Nephron (organoid): Measurements from ENCODE around the gene PPP4R4.

ENCODE experiments used
- H3K27ac Mint-ChIP-seq, 3 experiments: 2 replicates each; pipeline ENCODE4 v1.8.0; 2020; ENCODE audit warnings: mixed read lengths in 3 of 3, mild to moderate bottlenecking in 2 of 3, moderate library complexity in 1 of 3
- H3K27me3 Mint-ChIP-seq: 2 replicates; pipeline ENCODE4 v1.8.0; 2021; ENCODE audit warnings: low read depth, mild to moderate bottlenecking, moderate library complexity, mixed read lengths
- H3K36me3 Mint-ChIP-seq: 2 replicates; pipeline ENCODE4 v1.8.0; 2020; ENCODE audit warnings: low read depth, mixed read lengths
- H3K4me1 Mint-ChIP-seq: 2 replicates; pipeline ENCODE4 v1.8.0; 2020; ENCODE audit warnings: mixed read lengths
- H3K4me3 Mint-ChIP-seq, 3 experiments: 2 replicates each; pipeline ENCODE4 v1.8.0; 2020; ENCODE audit warnings: mild to moderate bottlenecking in 3 of 3, mixed read lengths in 3 of 3, moderate library complexity in 2 of 3
- H3K9me3 Mint-ChIP-seq: 2 replicates; pipeline ENCODE4 v1.8.0; 2020; ENCODE audit warnings: mixed read lengths
- TF ChIP-seq, protein P1 (sequence below), 3 experiments: fragments of 200-600 bp; sonication (generic); IDR thresholded peaks; one replicate each; pipeline ENCODE4 v1.5.0; 2021; ENCODE audit warnings: antibody characterized with exemption in 3 of 3; ENCODE audit not compliant: unreplicated experiment in 3 of 3

The PPP4R4 gene

DNA sequence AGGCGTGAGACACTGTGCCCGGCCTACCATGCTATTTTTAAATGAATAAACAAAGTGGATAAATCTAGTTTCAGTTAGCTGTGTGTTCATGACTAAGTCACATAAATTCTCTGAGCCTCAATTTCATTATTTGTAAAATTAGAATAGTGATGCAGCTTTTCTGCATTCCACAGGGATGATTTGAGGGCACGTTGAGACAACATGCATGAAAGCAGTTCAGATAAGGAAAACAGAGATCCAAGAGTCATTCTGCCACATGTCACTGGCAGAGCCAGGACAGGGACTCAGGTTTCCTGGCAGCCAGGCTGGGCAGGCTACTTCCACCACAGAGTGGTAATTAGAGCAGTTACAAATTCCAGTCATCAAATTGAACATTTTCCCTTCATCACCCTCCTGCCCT is 2.9 kb upstream of the PPP4R4 start:
- Mint-ChIP-seq H3K9me3 (no peaks in the 10 kb centered on the region), H3K4me3 (peak overlapping the region in 1 of 3 experiments; percentile 12), H3K27me3 (peaks cover 58% of the 10 kb centered on the region), H3K27ac (no peak overlapping the region), H3K4me1 (peaks cover 7% of the 10 kb centered on the region), H3K36me3 (no peaks in the 10 kb centered on the region)
- TF ChIP-seq, protein P1, sequence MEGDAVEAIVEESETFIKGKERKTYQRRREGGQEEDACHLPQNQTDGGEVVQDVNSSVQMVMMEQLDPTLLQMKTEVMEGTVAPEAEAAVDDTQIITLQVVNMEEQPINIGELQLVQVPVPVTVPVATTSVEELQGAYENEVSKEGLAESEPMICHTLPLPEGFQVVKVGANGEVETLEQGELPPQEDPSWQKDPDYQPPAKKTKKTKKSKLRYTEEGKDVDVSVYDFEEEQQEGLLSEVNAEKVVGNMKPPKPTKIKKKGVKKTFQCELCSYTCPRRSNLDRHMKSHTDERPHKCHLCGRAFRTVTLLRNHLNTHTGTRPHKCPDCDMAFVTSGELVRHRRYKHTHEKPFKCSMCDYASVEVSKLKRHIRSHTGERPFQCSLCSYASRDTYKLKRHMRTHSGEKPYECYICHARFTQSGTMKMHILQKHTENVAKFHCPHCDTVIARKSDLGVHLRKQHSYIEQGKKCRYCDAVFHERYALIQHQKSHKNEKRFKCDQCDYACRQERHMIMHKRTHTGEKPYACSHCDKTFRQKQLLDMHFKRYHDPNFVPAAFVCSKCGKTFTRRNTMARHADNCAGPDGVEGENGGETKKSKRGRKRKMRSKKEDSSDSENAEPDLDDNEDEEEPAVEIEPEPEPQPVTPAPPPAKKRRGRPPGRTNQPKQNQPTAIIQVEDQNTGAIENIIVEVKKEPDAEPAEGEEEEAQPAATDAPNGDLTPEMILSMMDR (IDR thresholded peaks at IDR 0.05; ENCODE audit: unreplicated experiment in 3 of 3): no peak

DNA sequence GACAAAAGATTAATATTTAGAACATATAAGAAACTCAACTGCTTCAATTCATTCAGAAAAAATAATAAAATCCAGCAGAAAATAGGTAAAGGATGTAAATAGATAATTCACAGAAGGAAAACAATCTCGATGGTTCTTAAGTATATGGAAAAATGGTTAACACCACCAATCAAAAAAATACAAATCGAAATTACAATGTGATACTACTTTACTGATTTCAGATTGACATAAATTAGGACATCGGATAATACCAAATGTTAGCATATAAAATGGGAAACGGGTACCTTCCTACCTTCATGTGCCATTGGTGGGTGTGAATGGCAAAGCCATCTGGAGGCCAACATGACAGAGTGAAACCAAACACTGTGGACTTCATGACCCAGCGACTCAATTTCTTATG is 1.6 kb upstream of the PPP4R4 start:
- TF ChIP-seq, protein P1 (IDR thresholded peaks at IDR 0.05; ENCODE audit: unreplicated experiment in 3 of 3): no peak

DNA sequence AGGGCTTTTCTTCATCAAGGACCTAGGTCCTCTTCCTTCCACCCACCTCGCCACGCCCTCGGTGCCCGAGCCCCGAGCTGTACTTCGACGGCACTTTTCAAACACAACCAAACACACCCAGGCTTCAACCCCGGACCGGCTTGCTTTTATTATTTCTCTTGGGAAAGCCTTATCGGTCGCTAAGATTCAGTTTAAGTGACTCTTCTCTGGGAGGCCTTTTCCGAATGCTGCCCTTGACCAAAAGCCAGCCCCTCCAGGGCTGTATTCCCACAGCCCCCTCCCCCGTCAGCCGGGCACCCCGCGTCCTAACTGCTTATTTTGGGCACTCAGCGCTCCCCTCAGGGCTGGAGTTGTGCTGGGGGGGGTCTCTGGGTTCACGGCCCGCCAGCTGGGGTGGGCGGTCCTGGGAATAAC is 644 bp upstream of the PPP4R4 start:
- peaks cover 7% of the 10 kb centered on the region for H3K4me1 Mint-ChIP-seq
- H3K27me3 Mint-ChIP-seq: peaks cover 67% of the 10 kb centered on the region
- no peaks in the 10 kb centered on the region for H3K36me3 Mint-ChIP-seq
- H3K4me3 Mint-ChIP-seq: peak overlapping the region; percentile 87 to 91 (median 89)
- TF ChIP-seq, protein P1 (IDR thresholded peaks at IDR 0.05; ENCODE audit: unreplicated experiment in 3 of 3): no peak
- H3K27ac Mint-ChIP-seq: no peak overlapping the region
- H3K9me3 Mint-ChIP-seq: no peaks in the 10 kb centered on the region

More for the DNA sequence above, 1.6 kb upstream of the PPP4R4 start:
- Mint-ChIP-seq H3K27ac (no peak overlapping the region), H3K9me3 (no peaks in the 10 kb centered on the region), H3K4me1 (peaks cover 7% of the 10 kb centered on the region), H3K36me3 (no peaks in the 10 kb centered on the region), H3K4me3 (peak overlapping the region; percentile 87 to 91 (median 89)), H3K27me3 (peaks cover 62% of the 10 kb centered on the region)

DNA sequence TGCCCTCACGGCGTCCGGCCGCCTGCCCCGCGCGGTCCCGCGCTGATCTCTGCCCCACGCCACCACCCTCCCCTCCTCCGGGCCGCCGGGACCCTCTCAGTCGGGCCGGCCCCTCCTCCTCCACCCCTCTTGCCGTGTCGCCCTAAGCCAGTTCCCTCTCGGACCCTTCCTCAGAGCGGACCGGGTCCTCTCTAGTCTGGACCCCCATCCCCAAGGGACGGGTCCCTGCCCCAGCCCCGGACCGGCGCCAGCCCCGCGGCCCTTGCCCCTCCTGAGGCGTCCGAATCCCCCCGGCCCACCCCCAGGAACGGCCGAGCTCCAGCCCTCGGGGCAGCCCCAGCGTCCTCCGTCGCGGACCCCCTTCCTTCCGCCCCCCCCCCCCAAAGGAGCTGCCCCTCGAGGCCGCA is 485 bp downstream of the PPP4R4 start:
- Mint-ChIP-seq H3K4me1 (peaks cover 7% of the 10 kb centered on the region), H3K36me3 (no peaks in the 10 kb centered on the region), H3K4me3 (peak overlapping the region; percentile 17 to 82 (median 47)), H3K27ac (no peak overlapping the region), H3K27me3 (peaks cover 79% of the 10 kb centered on the region), H3K9me3 (no peaks in the 10 kb centered on the region)
- TF ChIP-seq, protein P1 (IDR thresholded peaks at IDR 0.05; ENCODE audit: unreplicated experiment in 3 of 3): no peak

DNA sequence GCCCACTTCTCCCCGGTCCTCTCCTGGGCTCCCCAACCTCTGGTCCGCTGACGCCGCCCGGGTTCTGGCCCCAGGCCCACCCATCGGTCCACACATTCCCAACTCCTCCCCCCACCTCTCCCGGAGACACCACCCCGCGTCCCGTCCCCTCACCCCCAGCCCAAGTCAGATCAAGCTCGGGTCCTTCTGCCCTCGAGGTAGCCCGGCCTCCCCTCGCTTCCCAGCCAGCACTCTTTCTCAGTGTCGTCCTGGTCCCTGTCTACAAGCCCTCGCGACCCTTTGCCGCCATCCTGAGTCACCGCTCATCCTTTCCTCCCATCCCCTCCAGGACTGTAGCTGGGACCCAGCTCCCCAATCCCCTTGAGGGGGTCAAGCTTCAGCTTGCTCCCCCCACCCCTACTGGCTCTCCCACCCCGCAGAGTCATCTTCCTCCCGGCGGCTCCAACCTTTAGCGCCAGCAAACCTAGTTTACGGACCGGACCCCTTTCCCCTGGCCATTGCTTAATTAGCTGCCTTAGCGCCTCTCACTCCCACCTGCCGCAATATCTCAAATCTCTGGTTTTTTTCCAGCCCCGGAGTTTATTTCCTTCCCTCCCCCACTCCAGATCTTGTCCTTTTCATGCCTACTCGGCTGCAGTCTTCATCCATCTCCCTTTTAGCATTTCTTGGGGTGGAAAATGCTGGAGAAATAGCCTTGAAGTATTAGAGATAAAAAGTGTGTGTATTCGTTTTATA is 1.1 kb downstream of the PPP4R4 start:
- no peaks in the 10 kb centered on the region for H3K36me3 Mint-ChIP-seq
- peak overlapping the region; percentile 82 to 88 (median 85) for H3K4me3 Mint-ChIP-seq
- H3K27me3 Mint-ChIP-seq: peaks cover 84% of the 10 kb centered on the region
- peaks cover 7% of the 10 kb centered on the region for H3K4me1 Mint-ChIP-seq
- TF ChIP-seq, protein P1 (IDR thresholded peaks at IDR 0.05; ENCODE audit: unreplicated experiment in 3 of 3): no peak
- no peaks in the 10 kb centered on the region for H3K9me3 Mint-ChIP-seq
- H3K27ac Mint-ChIP-seq: no peak overlapping the region

DNA sequence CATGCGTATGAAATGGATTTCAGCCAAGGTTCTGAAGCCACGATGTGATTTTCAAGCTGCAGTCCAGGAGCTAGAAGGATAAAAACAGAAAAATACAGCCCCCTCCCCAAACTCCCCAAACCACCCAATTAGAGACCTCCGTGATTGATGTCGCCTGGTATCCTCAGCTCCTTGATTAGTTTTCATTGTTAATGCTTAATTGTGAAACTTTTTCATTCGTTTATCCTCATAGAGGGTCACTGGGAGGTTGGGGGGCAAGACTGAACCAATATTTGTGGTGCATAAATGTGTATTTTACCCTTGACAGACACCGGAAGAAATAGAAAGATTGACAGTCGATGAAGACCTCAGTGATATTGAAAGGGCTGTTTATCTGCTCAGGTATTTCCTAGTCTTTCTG is 1.6 kb downstream of the PPP4R4 start:
- H3K4me1 Mint-ChIP-seq: peaks cover 7% of the 10 kb centered on the region
- TF ChIP-seq, protein P1 (IDR thresholded peaks at IDR 0.05; ENCODE audit: unreplicated experiment in 3 of 3): no peak
- peaks cover 90% of the 10 kb centered on the region for H3K27me3 Mint-ChIP-seq
- H3K27ac Mint-ChIP-seq: no peak overlapping the region
- no peaks in the 10 kb centered on the region for H3K36me3 Mint-ChIP-seq
- H3K4me3 Mint-ChIP-seq: peak overlapping the region; percentile 82 to 88 (median 85)
- H3K9me3 Mint-ChIP-seq: no peaks in the 10 kb centered on the region
